VCaP (cell line): Measurements from ENCODE around the gene MMAB.

ENCODE experiments used
- H3K27ac ChIP-seq: fragments of 450-650 bp; 2 replicates; pipeline ENCODE4 v1.5.1; 2017
- TF ChIP-seq, protein P1 (sequence below): fragments of 450-650 bp; conservative IDR thresholded peaks from 2 replicates; pipeline ENCODE4 v1.5.1; 2017; ENCODE audit warnings: mild to moderate bottlenecking, moderate library complexity

Gene MMAB

DNA sequence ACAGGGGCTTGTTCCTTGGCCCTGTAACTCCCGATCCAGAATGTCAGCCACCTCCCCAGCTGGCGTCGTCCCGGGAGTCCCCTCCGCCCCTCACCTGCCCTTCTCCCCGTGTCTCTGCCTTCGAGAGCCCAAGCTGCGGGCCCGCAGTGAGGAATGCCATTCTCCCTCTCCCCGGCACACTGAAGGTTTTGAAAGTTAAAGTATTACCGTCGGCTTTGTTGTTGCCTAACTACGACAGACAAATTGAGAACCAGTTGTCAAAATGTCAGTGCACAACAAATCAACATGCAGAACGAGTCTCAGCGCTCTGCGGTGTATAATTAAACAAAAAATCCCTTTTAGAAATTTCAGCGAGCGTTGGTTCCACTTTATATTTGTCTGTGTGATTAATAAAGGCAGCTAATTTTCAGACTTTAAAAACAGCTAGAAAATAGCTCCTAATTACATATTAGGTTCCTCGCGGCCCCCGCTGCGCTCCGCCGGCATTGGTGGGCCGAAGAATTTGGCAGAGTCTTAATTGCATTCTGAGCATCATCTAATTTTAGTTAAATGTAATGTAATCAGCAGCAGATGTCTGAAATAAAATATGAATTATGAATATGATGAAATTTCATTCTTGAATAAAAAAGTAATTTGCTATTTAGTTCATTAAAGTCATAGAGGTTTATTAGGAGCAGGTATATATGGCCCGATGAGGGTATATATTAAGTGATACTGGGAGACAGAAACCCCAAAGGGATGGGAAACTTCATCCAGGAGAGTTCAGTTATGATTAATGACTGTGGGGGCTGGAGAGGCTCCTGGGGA, 40.5 kb upstream of the MMAB start:
- TF ChIP-seq, protein P1, sequence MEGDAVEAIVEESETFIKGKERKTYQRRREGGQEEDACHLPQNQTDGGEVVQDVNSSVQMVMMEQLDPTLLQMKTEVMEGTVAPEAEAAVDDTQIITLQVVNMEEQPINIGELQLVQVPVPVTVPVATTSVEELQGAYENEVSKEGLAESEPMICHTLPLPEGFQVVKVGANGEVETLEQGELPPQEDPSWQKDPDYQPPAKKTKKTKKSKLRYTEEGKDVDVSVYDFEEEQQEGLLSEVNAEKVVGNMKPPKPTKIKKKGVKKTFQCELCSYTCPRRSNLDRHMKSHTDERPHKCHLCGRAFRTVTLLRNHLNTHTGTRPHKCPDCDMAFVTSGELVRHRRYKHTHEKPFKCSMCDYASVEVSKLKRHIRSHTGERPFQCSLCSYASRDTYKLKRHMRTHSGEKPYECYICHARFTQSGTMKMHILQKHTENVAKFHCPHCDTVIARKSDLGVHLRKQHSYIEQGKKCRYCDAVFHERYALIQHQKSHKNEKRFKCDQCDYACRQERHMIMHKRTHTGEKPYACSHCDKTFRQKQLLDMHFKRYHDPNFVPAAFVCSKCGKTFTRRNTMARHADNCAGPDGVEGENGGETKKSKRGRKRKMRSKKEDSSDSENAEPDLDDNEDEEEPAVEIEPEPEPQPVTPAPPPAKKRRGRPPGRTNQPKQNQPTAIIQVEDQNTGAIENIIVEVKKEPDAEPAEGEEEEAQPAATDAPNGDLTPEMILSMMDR: no peak
- H3K27ac ChIP-seq: no peak overlapping the region

DNA sequence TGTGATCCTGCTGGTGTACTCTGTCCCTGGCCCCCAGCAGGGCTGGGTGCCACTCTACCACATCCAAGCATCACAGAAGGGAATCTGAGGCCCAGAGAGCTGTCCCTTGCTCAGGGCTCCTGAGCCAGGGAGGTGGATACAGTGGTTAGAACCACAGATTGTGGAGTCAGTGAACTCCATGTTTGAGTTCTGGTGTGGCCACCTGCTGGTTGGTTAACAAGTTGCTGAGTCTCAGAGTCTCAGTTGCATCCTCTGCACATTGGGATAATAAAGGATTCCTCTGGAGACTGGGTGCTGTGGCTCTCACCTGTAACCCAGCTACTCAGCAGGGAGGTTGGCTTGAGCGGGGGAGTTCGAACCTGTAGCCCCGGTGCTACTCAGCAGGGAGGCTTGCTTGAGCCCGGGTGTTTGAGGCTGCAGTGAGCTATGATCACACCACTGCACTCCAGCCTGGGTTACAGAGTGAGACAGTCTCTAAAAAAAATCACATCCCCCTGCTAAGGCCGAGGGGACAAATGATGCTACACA, 39.7 kb upstream of the MMAB start:
- no peak overlapping the region for H3K27ac ChIP-seq
- TF ChIP-seq, protein P1: peak; percentile 8; the same call in 1 of the 2 replicates

DNA sequence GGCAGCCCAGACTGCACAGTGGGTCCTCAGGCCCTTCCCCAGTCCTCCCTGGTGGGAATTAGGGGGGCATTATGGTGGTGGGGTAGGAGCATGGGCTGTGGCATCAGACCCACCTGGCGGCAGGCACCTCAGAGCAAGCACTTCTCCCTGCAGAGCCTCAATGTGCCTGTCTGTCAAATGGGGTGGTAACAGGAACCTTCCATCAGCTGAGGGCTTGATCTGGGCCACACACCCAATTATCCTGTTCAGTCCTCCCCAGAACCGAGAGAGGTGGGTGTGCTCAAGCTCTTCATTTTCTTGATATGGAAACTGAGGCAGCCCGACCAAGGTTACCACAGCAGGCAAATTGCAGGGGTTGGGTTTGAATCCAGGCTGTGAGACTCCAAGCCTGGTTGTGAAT, 38.7 kb upstream of the MMAB start:
- TF ChIP-seq, protein P1: no peak

DNA sequence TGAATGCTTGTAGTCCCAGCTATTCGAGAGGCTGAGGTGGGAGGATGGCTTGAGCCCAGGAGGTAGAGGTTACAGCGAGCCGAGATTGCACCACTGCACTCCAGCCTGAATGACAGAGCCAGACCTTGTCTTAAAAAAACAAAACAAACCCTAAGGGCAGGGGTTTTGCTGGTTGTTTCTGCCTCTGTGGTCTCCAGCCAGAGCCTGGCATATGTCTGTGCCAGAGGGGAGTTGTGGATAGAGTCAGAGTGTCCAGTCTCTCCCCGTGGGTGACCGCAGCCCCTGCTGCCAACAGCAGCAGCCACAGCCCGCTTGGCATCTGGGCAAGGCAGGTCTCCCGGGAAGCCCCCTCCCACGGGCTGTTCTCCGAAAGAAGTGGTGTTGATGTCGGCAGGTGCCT, 37.9 kb upstream of the MMAB start:
- no peak overlapping the region for H3K27ac ChIP-seq
- TF ChIP-seq, protein P1: no peak

More for the DNA sequence above, 38.7 kb upstream of the MMAB start:
- H3K27ac ChIP-seq: no peak overlapping the region

DNA sequence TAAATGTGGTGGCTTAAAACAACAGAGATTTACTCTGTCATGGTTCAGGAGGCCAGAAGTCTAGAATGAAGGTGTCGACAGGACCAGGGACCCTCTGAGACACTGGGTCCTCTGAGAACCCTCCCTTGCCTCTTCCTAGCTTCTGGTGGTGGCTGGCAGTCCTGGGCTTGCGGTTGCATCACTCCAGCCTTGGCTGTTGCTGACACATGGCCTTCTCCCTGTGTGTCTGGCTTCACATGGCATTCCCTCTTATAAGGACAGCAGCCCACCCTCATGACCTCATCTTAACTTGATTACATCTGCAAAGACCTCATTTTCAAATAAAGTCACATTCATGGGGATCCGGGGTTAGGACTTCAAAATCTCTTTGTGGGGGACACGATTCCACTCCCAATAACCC, 37.2 kb upstream of the MMAB start:
- H3K27ac ChIP-seq: no peak overlapping the region
- TF ChIP-seq, protein P1: no peak

DNA sequence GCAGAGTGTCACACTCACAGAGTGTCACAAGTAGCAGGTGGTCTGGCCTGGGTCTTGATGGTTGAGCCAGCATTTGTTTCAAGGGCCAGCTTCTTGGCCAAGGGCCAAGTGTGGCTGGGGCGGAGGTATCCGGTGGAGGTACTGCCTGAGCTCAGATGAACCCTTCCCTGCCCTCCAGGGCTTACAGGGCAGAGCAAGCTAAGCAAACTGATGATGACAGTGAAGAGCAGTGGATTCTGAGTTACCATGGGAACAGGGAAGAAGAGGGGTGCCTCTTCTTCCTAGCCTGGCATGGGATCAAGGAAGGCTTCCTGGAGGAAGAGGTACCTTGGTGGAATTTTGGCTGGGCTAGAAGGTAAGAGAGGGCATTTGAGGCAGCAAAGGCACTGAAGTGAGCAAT, 36.0 kb upstream of the MMAB start:
- TF ChIP-seq, protein P1: no peak
- H3K27ac ChIP-seq: no peak overlapping the region

DNA sequence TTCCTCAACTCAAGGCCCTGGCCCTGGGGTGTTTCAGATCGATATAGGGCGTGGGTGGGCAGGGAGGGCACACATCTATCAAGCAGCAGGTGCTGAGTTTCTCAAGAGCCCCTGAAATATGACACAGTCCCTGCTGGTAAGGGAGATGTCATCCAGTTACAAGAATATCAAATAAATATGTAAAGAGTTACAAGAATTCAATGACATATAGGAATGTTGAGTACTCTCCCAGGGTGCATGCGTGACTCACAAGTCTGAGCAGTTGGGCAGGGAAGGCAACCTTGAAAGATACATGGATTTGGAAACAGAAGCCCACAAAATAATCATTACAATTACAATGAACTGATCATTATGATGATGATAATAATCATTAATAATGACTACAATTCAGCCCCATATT, 35.5 kb upstream of the MMAB start:
- TF ChIP-seq, protein P1: no peak

More for the DNA sequence above, 35.5 kb upstream of the MMAB start:
- H3K27ac ChIP-seq: no peak overlapping the region
